Thyroid gland (tissue), 4 donors: ENCODE measurements around the gene DAB1. TPM values are rescaled to one million over a fixed set of nuclear protein-coding genes. Genes with fewer than 3 reads are reported as not detected.

ENCODE experiments used
- DNase-seq, 2 donors: peaks; one replicate each; pipeline ENCODE4 v3.0.0-alpha.2; 2019
- H3K27ac ChIP-seq, 3 donors: fragments of 200-600 bp; sonication (generic); 1 replicate in 2 of 3; 2 replicates in 1 of 3; pipeline ENCODE4 v1.5.1; 2016 to 2019; ENCODE audit warnings: mild to moderate bottlenecking in 1 of 3, moderate library complexity in 1 of 3
- H3K27me3 ChIP-seq: fragments of 200-600 bp; sonication (generic); one replicate; pipeline ENCODE4 v1.5.1; 2019
- H3K36me3 ChIP-seq, 2 donors: fragments of 200-600 bp; sonication (generic); one replicate each; pipeline ENCODE4 v1.5.1; 2016 to 2019
- H3K4me1 ChIP-seq, 2 donors: fragments of 200-600 bp; sonication (generic); one replicate each; pipeline ENCODE4 v1.5.1; 2017 to 2019
- H3K4me3 ChIP-seq, 3 donors: fragments of 200-600 bp; sonication (generic); replicated peaks in 1 of 3; 1 replicate in 2 of 3; 2 replicates in 1 of 3; pipeline ENCODE4 v1.5.1; 2016; ENCODE audit warnings: mild to moderate bottlenecking in 1 of 3
- H3K9me3 ChIP-seq: fragments of 200-600 bp; sonication (generic); one replicate; pipeline ENCODE4 v1.5.1; 2017
- POLR2A ChIP-seq, 2 donors: fragments of 450-650 bp; IDR thresholded peaks; one replicate each; pipeline ENCODE4 v1.6.1; 2017; ENCODE audit warnings: antibody characterized with exemption in 2 of 2, mild to moderate bottlenecking in 2 of 2, moderate library complexity in 1 of 2
- WGBS, 2 donors: methylation state at CpG; one replicate each; pipeline ENCODE4 v1.1.5; 2017; 5-methylcytosine and 5-hydroxymethylcytosine counted together
- intact Hi-C: fragments of 100-400 bp; cut with DNase I; formaldehyde crosslinking; loops from one replicate; pipeline ENCODE4 v1.15.1; 2023
- total RNA-seq, 4 donors: library from RNA; depleted of rRNA; stranded (reverse); fragments of >200 nt; gene quantifications; one replicate each; pipeline ENCODE4 v1.2.3, GENCODE V29; 2016
- TF ChIP-seq, protein P1 (sequence below), 6 experiments: fragments of 200-600 bp in 3 of 6; fragments of 450-650 bp in 3 of 6; sonication (generic) in 3 of 6; IDR thresholded peaks; one replicate each; pipeline ENCODE4 v1.5.1; 2016 to 2019; ENCODE audit warnings: antibody characterized with exemption in 6 of 6, mild to moderate bottlenecking in 2 of 6, inconsistent platforms in 1 of 6, moderate library complexity in 1 of 6

The DAB1 gene
- total RNA-seq, 4 donors from 2014 or later, result under 0.01 to 0.83 (median 0.21) TPM

- no peaks in the 10 kb centered on the region for H3K4me1 ChIP-seq
- no peak for TF ChIP-seq POLR2A (IDR thresholded peaks at IDR 0.05)
- TF ChIP-seq, protein P1, sequence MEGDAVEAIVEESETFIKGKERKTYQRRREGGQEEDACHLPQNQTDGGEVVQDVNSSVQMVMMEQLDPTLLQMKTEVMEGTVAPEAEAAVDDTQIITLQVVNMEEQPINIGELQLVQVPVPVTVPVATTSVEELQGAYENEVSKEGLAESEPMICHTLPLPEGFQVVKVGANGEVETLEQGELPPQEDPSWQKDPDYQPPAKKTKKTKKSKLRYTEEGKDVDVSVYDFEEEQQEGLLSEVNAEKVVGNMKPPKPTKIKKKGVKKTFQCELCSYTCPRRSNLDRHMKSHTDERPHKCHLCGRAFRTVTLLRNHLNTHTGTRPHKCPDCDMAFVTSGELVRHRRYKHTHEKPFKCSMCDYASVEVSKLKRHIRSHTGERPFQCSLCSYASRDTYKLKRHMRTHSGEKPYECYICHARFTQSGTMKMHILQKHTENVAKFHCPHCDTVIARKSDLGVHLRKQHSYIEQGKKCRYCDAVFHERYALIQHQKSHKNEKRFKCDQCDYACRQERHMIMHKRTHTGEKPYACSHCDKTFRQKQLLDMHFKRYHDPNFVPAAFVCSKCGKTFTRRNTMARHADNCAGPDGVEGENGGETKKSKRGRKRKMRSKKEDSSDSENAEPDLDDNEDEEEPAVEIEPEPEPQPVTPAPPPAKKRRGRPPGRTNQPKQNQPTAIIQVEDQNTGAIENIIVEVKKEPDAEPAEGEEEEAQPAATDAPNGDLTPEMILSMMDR (IDR thresholded peaks at IDR 0.05), result no peak
- WGBS, 2 donors, result 72 to 74% methylated on average over 3 of the region's 3 CpGs
- no peak overlapping the region for H3K4me3 ChIP-seq
- DNase-seq, result no peak
- intact Hi-C loops, result no loop called here
- H3K36me3 ChIP-seq, result no peaks in the 10 kb centered on the region
- no peaks in the 10 kb centered on the region for H3K27me3 ChIP-seq
- no peak overlapping the region for H3K27ac ChIP-seq
- no peaks in the 10 kb centered on the region for H3K9me3 ChIP-seq
Measured at GRCh38 chr1:57279909-57280666, 143.8 kb downstream of the DAB1 start.

DNA sequence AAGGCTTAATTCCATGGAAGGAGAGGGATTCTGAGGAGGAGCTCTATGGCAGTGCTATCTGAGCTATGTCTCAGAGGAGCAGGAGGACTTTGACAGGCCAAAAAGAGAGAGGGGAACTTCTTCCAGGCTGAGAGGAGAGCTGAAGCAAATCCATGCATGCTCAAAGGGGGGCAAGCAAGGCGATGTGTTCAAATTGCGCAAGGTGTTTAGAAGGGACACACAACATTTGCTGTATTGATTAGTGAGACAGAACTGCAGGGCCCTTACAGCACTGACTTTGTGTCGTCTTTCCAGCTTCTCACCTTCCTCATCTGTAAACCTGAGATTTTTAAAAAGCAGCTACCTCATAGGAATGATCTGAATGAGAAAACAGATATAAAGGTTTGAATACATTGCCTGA lies 145.3 kb downstream of the DAB1 start:
- Histone ChIP-seq H3K27ac (no peak overlapping the region), H3K4me1 (no peaks in the 10 kb centered on the region), H3K36me3 (no peaks in the 10 kb centered on the region), H3K27me3 (no peaks in the 10 kb centered on the region), H3K4me3 (no peak overlapping the region), H3K9me3 (no peaks in the 10 kb centered on the region)
- no peak for DNase-seq
- intact Hi-C loops, result no loop called here
- no peak for TF ChIP-seq POLR2A (IDR thresholded peaks at IDR 0.05)
- TF ChIP-seq, protein P1 (IDR thresholded peaks at IDR 0.05), result no peak
- 90 to 93% methylated on average over 3 of the region's 3 CpGs for WGBS, 2 donors

- no peaks in the 10 kb centered on the region for H3K9me3 ChIP-seq
- no peak for DNase-seq
- H3K4me1 ChIP-seq, result peaks cover 0 to 3% of the 10 kb centered on the region in 2 donors
- no peak overlapping the region for H3K4me3 ChIP-seq
- intact Hi-C loops, result no loop called here
- H3K36me3 ChIP-seq, result no peaks in the 10 kb centered on the region
- no peaks in the 10 kb centered on the region for H3K27me3 ChIP-seq
- H3K27ac ChIP-seq, result no peak overlapping the region
- 86 to 93% methylated on average over 2 of the region's 2 CpGs for WGBS, 2 donors
- no peak for TF ChIP-seq POLR2A (IDR thresholded peaks at IDR 0.05)
- TF ChIP-seq, protein P1 (IDR thresholded peaks at IDR 0.05), result no peak
Measured at GRCh38 chr1:57277681-57278080, 146.2 kb downstream of the DAB1 start.

GRCh38 chr1:57276918-57277317 lies 146.9 kb downstream of the DAB1 start:
- intact Hi-C loops, result no loop called here
- WGBS, 2 donors, result 82 to 88% methylated on average over 5 of the region's 5 CpGs
- Histone ChIP-seq H3K27ac (no peak overlapping the region), H3K36me3 (no peaks in the 10 kb centered on the region), H3K9me3 (no peaks in the 10 kb centered on the region), H3K4me3 (no peak overlapping the region), H3K4me1 (peaks cover under 1 to 9% of the 10 kb centered on the region in 2 donors), H3K27me3 (no peaks in the 10 kb centered on the region)
- TF ChIP-seq, protein P1 (IDR thresholded peaks at IDR 0.05), result no peak
- TF ChIP-seq POLR2A (IDR thresholded peaks at IDR 0.05), result no peak
- DNase-seq, result no peak

GRCh38 chr1:57272601-57273000 lies 151.3 kb downstream of the DAB1 start:
- Histone ChIP-seq H3K9me3 (no peaks in the 10 kb centered on the region), H3K4me3 (no peak overlapping the region), H3K4me1 (peaks cover 3 to 14% of the 10 kb centered on the region in 2 donors), H3K27me3 (no peaks in the 10 kb centered on the region), H3K36me3 (no peaks in the 10 kb centered on the region), H3K27ac (peak overlapping the region in 1 of 3 donors; percentile 8)
- WGBS, 2 donors, result 14 to 33% methylated on average over 2 of the region's 2 CpGs
- DNase-seq, result peak; percentile 59
- intact Hi-C loops, result no loop called here
- no peak for TF ChIP-seq POLR2A (IDR thresholded peaks at IDR 0.05)
- TF ChIP-seq, protein P1 (IDR thresholded peaks at IDR 0.05), result no peak
